ENCODE measurements around the gene SRSF3. TPM values are rescaled to one million over a fixed set of nuclear protein-coding genes. Genes with fewer than 3 reads are reported as not detected.

The SRSF3 gene
- total and polyA plus RNA-seq, 9 of the 15 experiments (the other 6 are each of a cell fraction or from before 2014, with no cell fraction given) = 337 to 1,200 (median 518) TPM

DNA sequence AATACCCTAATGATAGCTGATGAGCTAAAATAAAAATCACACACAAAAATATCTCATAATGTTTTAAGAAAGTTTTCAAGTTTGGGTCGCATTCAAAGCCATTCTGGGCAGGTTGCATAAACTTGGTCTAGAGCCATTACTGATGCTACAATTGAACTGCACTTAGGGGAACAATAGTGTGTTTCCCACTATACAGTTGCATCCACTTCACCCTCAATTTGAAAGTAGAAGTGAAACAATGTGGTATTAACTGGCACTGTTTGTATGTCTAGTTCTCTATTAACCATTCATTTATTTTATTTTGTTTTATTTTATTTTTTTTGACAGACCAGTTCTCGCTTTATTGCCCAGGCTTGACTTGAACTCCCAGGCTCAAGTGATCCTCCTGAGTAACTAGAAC, 23.9 kb upstream of the SRSF3 start:
- Histone ChIP-seq H3K9me1 (ENCODE audit: control insufficient read depth, insufficient read depth, low read length) (no peaks in the 10 kb centered on the region), H3K36me3 (ENCODE audit: control insufficient read depth, insufficient read depth, low read length) (no peaks in the 10 kb centered on the region), H3K27ac (ENCODE audit: extremely low read depth, low read depth, low read length) (no peak overlapping the region), H3K4me2 (ENCODE audit: insufficient read depth, low read length) (no peak overlapping the region), H2AFZ (ENCODE audit: low read depth, low read length) (no peak overlapping the region), H4K20me1 (replicated peaks; ENCODE audit: control insufficient read depth, insufficient read depth, low read length) (no peaks in the 10 kb centered on the region), H3K9ac (ENCODE audit: insufficient read depth in 1 of 2, low read depth in 2 of 2, low read length in 2 of 2) (no peak overlapping the region), H3K27me3 (ENCODE audit: control insufficient read depth in 2 of 2, insufficient read depth in 2 of 2, low read length in 2 of 2) (no peaks in the 10 kb centered on the region), H3K9me3 (replicated peaks; ENCODE audit: control insufficient read depth, insufficient read depth, low read depth, low read length) (no peaks in the 10 kb centered on the region), H3K79me2 (ENCODE audit: control insufficient read depth, insufficient read depth, low read length) (no peaks in the 10 kb centered on the region), H3K4me1 (replicated peaks in 1 of 2; ENCODE audit: control insufficient read depth in 2 of 2, insufficient read depth in 2 of 2, low read length in 2 of 2) (no peaks in the 10 kb centered on the region), H3K4me3 (no peak overlapping the region)
- 64% methylated on average over 2 of the region's 2 CpGs for WGBS (ENCODE audit: insufficient coverage, low coverage, missing lambda C conversion rate)
- in situ Hi-C loops (cut with MboI) (no loop called here), intact Hi-C loops (cut with micrococcal nuclease) (no loop called here)
- ChIA-PET CTCF (ENCODE audit: low intra/inter-chr PET ratio) (no interaction called here), POLR2A (no interaction called here)
- ATAC-seq (no peak), FAIRE-seq (no peak), DNase-seq (ENCODE audit: extremely low read depth in 1 of 4, low spot score in 3 of 4) (no peak)
- BruUV-seq (replicated peaks) = no TSS peak
- TF ChIP-seq ZNF174 (CRISPR knock-in tag; IDR thresholded peaks at IDR 0.05) = no peak
- no peak for TF ChIP-seq CREM (IDR thresholded peaks at IDR 0.05; ENCODE audit: low read depth)
- TF ChIP-seq ZC3H11A (IDR thresholded peaks at IDR 0.05; ENCODE audit: low read depth, low read length) = no peak
- TF ChIP-seq, protein P1, sequence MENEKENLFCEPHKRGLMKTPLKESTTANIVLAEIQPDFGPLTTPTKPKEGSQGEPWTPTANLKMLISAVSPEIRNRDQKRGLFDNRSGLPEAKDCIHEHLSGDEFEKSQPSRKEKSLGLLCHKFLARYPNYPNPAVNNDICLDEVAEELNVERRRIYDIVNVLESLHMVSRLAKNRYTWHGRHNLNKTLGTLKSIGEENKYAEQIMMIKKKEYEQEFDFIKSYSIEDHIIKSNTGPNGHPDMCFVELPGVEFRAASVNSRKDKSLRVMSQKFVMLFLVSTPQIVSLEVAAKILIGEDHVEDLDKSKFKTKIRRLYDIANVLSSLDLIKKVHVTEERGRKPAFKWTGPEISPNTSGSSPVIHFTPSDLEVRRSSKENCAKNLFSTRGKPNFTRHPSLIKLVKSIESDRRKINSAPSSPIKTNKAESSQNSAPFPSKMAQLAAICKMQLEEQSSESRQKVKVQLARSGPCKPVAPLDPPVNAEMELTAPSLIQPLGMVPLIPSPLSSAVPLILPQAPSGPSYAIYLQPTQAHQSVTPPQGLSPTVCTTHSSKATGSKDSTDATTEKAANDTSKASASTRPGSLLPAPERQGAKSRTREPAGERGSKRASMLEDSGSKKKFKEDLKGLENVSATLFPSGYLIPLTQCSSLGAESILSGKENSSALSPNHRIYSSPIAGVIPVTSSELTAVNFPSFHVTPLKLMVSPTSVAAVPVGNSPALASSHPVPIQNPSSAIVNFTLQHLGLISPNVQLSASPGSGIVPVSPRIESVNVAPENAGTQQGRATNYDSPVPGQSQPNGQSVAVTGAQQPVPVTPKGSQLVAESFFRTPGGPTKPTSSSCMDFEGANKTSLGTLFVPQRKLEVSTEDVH (IDR thresholded peaks at IDR 0.05; ENCODE audit: low read depth, partially characterized antibody) = no peak
- TF ChIP-seq, protein P2, sequence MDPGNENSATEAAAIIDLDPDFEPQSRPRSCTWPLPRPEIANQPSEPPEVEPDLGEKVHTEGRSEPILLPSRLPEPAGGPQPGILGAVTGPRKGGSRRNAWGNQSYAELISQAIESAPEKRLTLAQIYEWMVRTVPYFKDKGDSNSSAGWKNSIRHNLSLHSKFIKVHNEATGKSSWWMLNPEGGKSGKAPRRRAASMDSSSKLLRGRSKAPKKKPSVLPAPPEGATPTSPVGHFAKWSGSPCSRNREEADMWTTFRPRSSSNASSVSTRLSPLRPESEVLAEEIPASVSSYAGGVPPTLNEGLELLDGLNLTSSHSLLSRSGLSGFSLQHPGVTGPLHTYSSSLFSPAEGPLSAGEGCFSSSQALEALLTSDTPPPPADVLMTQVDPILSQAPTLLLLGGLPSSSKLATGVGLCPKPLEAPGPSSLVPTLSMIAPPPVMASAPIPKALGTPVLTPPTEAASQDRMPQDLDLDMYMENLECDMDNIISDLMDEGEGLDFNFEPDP (CRISPR knock-in tag; IDR thresholded peaks at IDR 0.05) = no peak
- no peak for TF ChIP-seq XRCC4 (IDR thresholded peaks at IDR 0.05; ENCODE audit: extremely low read depth, insufficient read depth, insufficient read length)
- no peak for TF ChIP-seq GATAD2A (IDR thresholded peaks at IDR 0.05)
- no peak for TF ChIP-seq ARNT (IDR thresholded peaks at IDR 0.05)
- TF ChIP-seq, protein P3, sequence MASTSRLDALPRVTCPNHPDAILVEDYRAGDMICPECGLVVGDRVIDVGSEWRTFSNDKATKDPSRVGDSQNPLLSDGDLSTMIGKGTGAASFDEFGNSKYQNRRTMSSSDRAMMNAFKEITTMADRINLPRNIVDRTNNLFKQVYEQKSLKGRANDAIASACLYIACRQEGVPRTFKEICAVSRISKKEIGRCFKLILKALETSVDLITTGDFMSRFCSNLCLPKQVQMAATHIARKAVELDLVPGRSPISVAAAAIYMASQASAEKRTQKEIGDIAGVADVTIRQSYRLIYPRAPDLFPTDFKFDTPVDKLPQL (IDR thresholded peaks at IDR 0.05; ENCODE audit: extremely low read depth, insufficient read length) = no peak
- no peak for TF ChIP-seq PRPF4 (IDR thresholded peaks at IDR 0.05; ENCODE audit: insufficient read depth, low read depth, low read length, poor library complexity, severe bottlenecking)
- TF ChIP-seq, protein P4, sequence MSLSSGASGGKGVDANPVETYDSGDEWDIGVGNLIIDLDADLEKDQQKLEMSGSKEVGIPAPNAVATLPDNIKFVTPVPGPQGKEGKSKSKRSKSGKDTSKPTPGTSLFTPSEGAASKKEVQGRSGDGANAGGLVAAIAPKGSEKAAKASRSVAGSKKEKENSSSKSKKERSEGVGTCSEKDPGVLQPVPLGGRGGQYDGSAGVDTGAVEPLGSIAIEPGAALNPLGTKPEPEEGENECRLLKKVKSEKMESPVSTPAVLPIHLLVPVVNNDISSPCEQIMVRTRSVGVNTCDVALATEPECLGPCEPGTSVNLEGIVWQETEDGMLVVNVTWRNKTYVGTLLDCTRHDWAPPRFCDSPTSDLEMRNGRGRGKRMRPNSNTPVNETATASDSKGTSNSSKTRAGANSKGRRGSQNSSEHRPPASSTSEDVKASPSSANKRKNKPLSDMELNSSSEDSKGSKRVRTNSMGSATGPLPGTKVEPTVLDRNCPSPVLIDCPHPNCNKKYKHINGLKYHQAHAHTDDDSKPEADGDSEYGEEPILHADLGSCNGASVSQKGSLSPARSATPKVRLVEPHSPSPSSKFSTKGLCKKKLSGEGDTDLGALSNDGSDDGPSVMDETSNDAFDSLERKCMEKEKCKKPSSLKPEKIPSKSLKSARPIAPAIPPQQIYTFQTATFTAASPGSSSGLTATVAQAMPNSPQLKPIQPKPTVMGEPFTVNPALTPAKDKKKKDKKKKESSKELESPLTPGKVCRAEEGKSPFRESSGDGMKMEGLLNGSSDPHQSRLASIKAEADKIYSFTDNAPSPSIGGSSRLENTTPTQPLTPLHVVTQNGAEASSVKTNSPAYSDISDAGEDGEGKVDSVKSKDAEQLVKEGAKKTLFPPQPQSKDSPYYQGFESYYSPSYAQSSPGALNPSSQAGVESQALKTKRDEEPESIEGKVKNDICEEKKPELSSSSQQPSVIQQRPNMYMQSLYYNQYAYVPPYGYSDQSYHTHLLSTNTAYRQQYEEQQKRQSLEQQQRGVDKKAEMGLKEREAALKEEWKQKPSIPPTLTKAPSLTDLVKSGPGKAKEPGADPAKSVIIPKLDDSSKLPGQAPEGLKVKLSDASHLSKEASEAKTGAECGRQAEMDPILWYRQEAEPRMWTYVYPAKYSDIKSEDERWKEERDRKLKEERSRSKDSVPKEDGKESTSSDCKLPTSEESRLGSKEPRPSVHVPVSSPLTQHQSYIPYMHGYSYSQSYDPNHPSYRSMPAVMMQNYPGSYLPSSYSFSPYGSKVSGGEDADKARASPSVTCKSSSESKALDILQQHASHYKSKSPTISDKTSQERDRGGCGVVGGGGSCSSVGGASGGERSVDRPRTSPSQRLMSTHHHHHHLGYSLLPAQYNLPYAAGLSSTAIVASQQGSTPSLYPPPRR (CRISPR knock-in tag; IDR thresholded peaks at IDR 0.05; ENCODE audit: borderline replicate concordance) = no peak
- no peak for TF ChIP-seq ARHGAP35 (IDR thresholded peaks at IDR 0.05; ENCODE audit: partially characterized antibody)
- no peak for TF ChIP-seq TSC22D4 (tag; IDR thresholded peaks at IDR 0.05)
- TF ChIP-seq SAFB (IDR thresholded peaks at IDR 0.05; ENCODE audit: borderline replicate concordance, low read depth, low read length) = no peak
- TF ChIP-seq TBL1XR1 (IDR thresholded peaks at IDR 0.05; ENCODE audit: low read length in 2 of 2) = no peak
